Thyroid gland (tissue), 4 donors: ENCODE data around the gene PCMTD2. TPM values are rescaled to one million over a fixed set of nuclear protein-coding genes. Genes with fewer than 3 reads are reported as not detected.

ENCODE experiments used
- DNase-seq, 2 donors: peaks; one replicate each; pipeline ENCODE4 v3.0.0-alpha.2; 2019
- H3K27ac ChIP-seq, 3 donors: fragments of 200-600 bp; sonication (generic); 1 replicate in 2 of 3; 2 replicates in 1 of 3; pipeline ENCODE4 v1.5.1; 2016 to 2019; ENCODE audit warnings: mild to moderate bottlenecking in 1 of 3, moderate library complexity in 1 of 3
- H3K27me3 ChIP-seq: fragments of 200-600 bp; sonication (generic); one replicate; pipeline ENCODE4 v1.5.1; 2019
- H3K36me3 ChIP-seq, 2 donors: fragments of 200-600 bp; sonication (generic); one replicate each; pipeline ENCODE4 v1.5.1; 2016 to 2019
- H3K4me1 ChIP-seq, 2 donors: fragments of 200-600 bp; sonication (generic); one replicate each; pipeline ENCODE4 v1.5.1; 2017 to 2019
- H3K4me3 ChIP-seq, 3 donors: fragments of 200-600 bp; sonication (generic); replicated peaks in 1 of 3; 1 replicate in 2 of 3; 2 replicates in 1 of 3; pipeline ENCODE4 v1.5.1; 2016; ENCODE audit warnings: mild to moderate bottlenecking in 1 of 3
- H3K9me3 ChIP-seq: fragments of 200-600 bp; sonication (generic); one replicate; pipeline ENCODE4 v1.5.1; 2017
- POLR2A ChIP-seq, 2 donors: fragments of 450-650 bp; IDR thresholded peaks; one replicate each; pipeline ENCODE4 v1.6.1; 2017; ENCODE audit warnings: antibody characterized with exemption in 2 of 2, mild to moderate bottlenecking in 2 of 2, moderate library complexity in 1 of 2
- WGBS, 2 donors: methylation state at CpG; one replicate each; pipeline ENCODE4 v1.1.5; 2017; 5-methylcytosine and 5-hydroxymethylcytosine counted together
- intact Hi-C: fragments of 100-400 bp; cut with DNase I; formaldehyde crosslinking; loops from one replicate; pipeline ENCODE4 v1.15.1; 2023
- total RNA-seq, 4 donors: library from RNA; depleted of rRNA; stranded (reverse); fragments of >200 nt; gene quantifications; one replicate each; pipeline ENCODE4 v1.2.3, GENCODE V29; 2016
- TF ChIP-seq, protein P1 (sequence below), 6 experiments: fragments of 200-600 bp in 3 of 6; fragments of 450-650 bp in 3 of 6; sonication (generic) in 3 of 6; IDR thresholded peaks; one replicate each; pipeline ENCODE4 v1.5.1; 2016 to 2019; ENCODE audit warnings: antibody characterized with exemption in 6 of 6, mild to moderate bottlenecking in 2 of 6, inconsistent platforms in 1 of 6, moderate library complexity in 1 of 6

Gene PCMTD2
- total RNA-seq, 4 donors from 2014 or later: 87.0 to 156 (median 124) TPM

DNA sequence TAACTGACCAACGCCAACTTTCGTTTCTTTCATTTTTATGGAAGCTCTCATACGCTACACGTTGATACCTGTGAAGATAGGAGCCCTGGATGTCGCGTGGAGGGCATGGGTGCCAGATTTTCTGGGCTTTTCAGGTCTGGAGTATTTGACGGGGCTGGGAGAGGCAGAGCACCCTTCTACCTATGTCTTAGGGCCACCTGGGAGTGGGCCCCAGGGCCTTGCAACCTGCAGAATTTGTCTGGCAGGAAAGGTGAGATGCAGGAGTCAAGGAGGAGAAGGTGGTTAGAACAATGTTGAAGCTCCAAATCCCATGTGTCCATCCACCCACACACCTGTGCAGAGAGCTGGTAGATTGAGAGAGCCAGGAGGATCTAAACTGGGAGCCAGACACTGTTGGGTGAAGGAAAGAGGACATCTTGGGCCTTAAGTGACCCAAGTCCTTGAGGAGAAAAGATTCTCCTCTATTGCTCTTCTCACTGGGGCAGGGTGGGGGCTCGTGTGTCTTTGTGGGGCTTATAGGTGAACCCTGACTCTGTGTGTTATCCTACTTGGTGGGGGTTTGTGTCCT lies 27.4 kb upstream of the PCMTD2 start:
- intact Hi-C loops: no loop called here
- Histone ChIP-seq H3K4me3 (no peak overlapping the region), H3K4me1 (peaks cover 14 to 25% of the 10 kb centered on the region in 2 donors), H3K36me3 (no peaks in the 10 kb centered on the region), H3K27me3 (no peaks in the 10 kb centered on the region), H3K9me3 (no peaks in the 10 kb centered on the region), H3K27ac (no peak overlapping the region)
- no peak for DNase-seq
- WGBS, 2 donors: 93 to 94% methylated on average over 8 of the region's 8 CpGs
- TF ChIP-seq, protein P1, sequence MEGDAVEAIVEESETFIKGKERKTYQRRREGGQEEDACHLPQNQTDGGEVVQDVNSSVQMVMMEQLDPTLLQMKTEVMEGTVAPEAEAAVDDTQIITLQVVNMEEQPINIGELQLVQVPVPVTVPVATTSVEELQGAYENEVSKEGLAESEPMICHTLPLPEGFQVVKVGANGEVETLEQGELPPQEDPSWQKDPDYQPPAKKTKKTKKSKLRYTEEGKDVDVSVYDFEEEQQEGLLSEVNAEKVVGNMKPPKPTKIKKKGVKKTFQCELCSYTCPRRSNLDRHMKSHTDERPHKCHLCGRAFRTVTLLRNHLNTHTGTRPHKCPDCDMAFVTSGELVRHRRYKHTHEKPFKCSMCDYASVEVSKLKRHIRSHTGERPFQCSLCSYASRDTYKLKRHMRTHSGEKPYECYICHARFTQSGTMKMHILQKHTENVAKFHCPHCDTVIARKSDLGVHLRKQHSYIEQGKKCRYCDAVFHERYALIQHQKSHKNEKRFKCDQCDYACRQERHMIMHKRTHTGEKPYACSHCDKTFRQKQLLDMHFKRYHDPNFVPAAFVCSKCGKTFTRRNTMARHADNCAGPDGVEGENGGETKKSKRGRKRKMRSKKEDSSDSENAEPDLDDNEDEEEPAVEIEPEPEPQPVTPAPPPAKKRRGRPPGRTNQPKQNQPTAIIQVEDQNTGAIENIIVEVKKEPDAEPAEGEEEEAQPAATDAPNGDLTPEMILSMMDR (IDR thresholded peaks at IDR 0.05): no peak
- no peak for TF ChIP-seq POLR2A (IDR thresholded peaks at IDR 0.05)

DNA sequence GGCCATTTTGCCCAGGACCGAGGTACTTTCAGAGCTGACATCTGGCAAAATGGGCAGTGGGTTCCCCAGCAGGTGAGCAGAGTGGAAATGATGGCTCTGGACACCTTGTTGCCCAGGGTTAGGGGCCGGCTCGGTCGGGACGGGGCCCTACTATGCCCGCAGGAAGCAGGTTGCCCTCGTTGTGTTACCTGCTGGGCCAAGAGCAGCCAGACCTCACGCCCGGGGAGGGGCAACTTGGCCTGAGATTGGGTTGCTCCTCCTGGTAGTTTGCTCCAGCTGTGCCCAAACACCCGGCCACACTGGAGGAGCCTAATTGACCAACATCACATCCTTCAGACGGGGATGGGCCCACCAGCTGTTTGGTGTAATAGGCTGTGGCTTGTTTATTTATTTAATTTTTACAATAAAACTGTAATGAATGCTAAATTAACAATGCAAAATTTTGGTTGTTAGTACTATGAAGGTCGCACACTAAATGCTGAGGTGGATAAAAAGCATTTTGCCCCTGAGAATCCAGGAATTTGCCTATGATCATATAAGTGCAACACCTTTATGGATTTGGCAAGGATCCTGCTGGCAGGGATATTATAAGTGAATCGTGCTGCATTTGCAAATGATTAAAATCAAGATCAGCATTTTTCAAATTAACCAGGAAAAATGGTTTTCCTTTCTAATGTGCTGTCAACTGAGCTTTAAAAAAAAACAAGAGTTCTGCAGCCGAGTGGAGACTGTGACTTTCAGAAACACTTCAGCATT lies 26.6 kb upstream of the PCMTD2 start:
- intact Hi-C loops: no loop called here
- H3K27me3 ChIP-seq: no peaks in the 10 kb centered on the region
- H3K9me3 ChIP-seq: no peaks in the 10 kb centered on the region
- 71 to 87% methylated on average over 7 to 14 of the region's 14 CpGs for WGBS, 2 donors
- H3K27ac ChIP-seq: no peak overlapping the region
- TF ChIP-seq, protein P1 (IDR thresholded peaks at IDR 0.05): no peak
- no peak for DNase-seq
- H3K4me1 ChIP-seq: peaks cover 7 to 23% of the 10 kb centered on the region in 2 donors
- H3K36me3 ChIP-seq: no peaks in the 10 kb centered on the region
- no peak overlapping the region for H3K4me3 ChIP-seq

DNA sequence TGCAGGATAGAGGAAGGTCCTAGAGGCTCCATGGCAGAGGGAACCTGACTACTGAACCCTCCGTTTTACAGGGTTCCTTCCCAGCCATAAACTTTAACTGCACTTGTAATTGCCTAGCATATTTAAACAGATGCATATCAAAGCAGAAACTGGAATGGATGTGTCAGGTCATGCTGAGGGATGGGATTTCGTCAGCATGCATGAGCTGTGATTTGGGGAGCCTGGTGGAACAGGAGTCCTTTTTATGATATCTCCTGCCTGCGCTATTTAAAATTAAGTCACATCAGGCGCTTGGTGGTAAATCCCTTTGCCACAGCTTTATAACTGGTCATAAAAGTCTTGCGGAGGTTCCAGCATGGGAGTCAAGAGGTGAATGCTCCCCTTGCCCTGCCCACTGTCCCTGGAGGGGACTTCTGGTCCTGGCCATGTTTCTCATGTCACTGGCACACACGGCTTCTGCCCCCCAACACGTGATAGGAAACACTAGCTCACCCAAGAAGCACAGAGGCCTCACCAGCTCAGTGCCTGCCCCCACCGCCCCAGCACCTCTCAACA lies 26.0 kb upstream of the PCMTD2 start:
- intact Hi-C loops: no loop called here
- TF ChIP-seq, protein P1 (IDR thresholded peaks at IDR 0.05): no peak
- TF ChIP-seq POLR2A (IDR thresholded peaks at IDR 0.05): no peak
- H3K4me3 ChIP-seq: no peak overlapping the region
- 89 to 90% methylated on average over 8 of the region's 8 CpGs for WGBS, 2 donors
- no peaks in the 10 kb centered on the region for H3K9me3 ChIP-seq
- no peak overlapping the region for H3K27ac ChIP-seq
- no peaks in the 10 kb centered on the region for H3K36me3 ChIP-seq
- DNase-seq: no peak
- H3K4me1 ChIP-seq: peaks cover under 1 to 20% of the 10 kb centered on the region in 2 donors
- H3K27me3 ChIP-seq: no peaks in the 10 kb centered on the region

DNA sequence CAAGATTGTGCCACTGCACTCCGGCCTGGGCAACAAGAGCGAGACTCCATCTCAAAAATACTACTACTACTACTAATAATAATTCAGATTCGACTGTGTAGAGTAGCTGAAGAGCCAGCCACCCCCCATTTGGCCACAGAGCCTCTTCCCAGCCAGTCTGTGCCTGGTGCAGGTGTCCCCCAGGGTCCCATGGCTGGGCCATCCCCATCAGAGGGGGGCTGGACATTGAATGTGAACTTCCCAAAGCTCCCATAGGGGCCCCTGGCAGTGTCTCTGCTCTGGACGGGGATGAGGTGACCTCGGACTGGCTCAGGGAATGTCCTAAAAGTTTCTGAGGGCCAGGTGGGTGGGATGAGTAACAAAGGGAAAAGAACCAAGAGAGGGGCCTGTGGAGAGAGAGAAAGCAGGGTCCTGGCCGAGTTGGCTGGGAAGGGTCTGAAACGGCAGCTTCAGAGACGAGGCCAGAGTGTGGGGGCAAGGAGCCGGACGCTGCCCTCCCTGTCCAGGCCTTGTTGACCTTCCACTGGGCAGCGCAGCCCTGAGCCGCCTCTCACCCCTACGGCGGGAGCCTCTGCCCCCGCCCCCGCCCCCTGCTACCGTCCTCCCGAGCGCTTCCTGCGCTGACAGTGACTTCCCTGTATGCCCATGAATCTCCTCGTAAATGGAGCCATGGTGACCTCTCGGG lies 24.9 kb upstream of the PCMTD2 start:
- Histone ChIP-seq H3K27me3 (no peaks in the 10 kb centered on the region), H3K36me3 (no peaks in the 10 kb centered on the region), H3K9me3 (no peaks in the 10 kb centered on the region), H3K27ac (no peak overlapping the region), H3K4me1 (peaks cover 0 to 16% of the 10 kb centered on the region in 2 donors), H3K4me3 (no peak overlapping the region)
- no peak for DNase-seq
- WGBS, 2 donors: 90% methylated on average over 22 of the region's 22 CpGs
- intact Hi-C loops: no loop called here
- TF ChIP-seq, protein P1 (IDR thresholded peaks at IDR 0.05): no peak
- no peak for TF ChIP-seq POLR2A (IDR thresholded peaks at IDR 0.05)
